Upper lobe of left lung (tissue), 4 donors: ENCODE measurements around the gene BID.

ENCODE experiments used
- EP300 ChIP-seq, 4 donors: sonication (generic); formaldehyde crosslinking; IDR thresholded peaks; one replicate each; pipeline ENCODE4 v1.5.1; 2017; ENCODE audit warnings: antibody characterized with exemption in 4 of 4, control low read depth in 2 of 4
- POLR2AphosphoS5 ChIP-seq, 2 donors: sonication (generic); formaldehyde crosslinking; IDR thresholded peaks; one replicate each; pipeline ENCODE4 v1.5.1; 2017; ENCODE audit warnings: antibody characterized with exemption in 2 of 2
- TF ChIP-seq, protein P1 (sequence below), 6 experiments: fragments of 450-650 bp in 4 of 6; fragments of 200-600 bp in 2 of 6; sonication (generic) in 2 of 6; IDR thresholded peaks; one replicate each; pipeline ENCODE4 v1.5.1; 2016 to 2019; ENCODE audit warnings: antibody characterized with exemption in 6 of 6

DNA sequence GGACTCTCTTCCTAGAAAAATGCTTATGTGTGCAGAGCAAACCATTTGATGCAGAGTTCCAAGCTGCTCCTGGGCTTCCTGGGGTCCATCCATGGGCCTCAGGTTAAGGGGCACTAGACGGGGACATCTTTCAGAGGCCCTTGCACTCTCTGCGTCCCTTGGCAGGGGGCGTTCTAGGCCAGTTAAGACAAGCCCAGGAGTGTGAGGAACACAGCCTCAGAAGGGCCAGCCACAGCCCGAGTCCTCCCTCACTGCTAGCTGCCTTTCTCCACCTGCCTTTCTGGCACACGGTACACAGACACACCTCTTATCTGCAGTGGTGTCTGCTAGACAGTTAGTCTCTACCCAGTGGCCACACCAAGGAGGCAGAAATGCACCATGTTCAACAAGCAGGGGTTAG is 18.0 kb upstream of the BID start:
- TF ChIP-seq, protein P1, sequence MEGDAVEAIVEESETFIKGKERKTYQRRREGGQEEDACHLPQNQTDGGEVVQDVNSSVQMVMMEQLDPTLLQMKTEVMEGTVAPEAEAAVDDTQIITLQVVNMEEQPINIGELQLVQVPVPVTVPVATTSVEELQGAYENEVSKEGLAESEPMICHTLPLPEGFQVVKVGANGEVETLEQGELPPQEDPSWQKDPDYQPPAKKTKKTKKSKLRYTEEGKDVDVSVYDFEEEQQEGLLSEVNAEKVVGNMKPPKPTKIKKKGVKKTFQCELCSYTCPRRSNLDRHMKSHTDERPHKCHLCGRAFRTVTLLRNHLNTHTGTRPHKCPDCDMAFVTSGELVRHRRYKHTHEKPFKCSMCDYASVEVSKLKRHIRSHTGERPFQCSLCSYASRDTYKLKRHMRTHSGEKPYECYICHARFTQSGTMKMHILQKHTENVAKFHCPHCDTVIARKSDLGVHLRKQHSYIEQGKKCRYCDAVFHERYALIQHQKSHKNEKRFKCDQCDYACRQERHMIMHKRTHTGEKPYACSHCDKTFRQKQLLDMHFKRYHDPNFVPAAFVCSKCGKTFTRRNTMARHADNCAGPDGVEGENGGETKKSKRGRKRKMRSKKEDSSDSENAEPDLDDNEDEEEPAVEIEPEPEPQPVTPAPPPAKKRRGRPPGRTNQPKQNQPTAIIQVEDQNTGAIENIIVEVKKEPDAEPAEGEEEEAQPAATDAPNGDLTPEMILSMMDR (IDR thresholded peaks at IDR 0.05) = no peak
- TF ChIP-seq POLR2AphosphoS5 (IDR thresholded peaks at IDR 0.05) = no peak
- no peak for TF ChIP-seq EP300 (IDR thresholded peaks at IDR 0.05)
